Stimulated activated CD4-positive, alpha-beta T cell treated with anti-CD3 and anti-CD28 coated beads, Interleukin-1b, Interleukin-23, amount 100 ng/mL, for 48 hours (primary cell): Measurements from ENCODE around the gene ITSN1.
A peak's percentile ranks its signal among the peaks of the same experiment; 100 is the strongest.
"Not testable (repeated sequence)": the region's sequence is repeated elsewhere in the genome, so short reads cannot be mapped to it uniquely, and the experiment has no call there.

Experiments used
- DNase-seq: peaks from one replicate; pipeline ENCODE4 v3.0.0-alpha.2; 2020

Gene ITSN1

DNA sequence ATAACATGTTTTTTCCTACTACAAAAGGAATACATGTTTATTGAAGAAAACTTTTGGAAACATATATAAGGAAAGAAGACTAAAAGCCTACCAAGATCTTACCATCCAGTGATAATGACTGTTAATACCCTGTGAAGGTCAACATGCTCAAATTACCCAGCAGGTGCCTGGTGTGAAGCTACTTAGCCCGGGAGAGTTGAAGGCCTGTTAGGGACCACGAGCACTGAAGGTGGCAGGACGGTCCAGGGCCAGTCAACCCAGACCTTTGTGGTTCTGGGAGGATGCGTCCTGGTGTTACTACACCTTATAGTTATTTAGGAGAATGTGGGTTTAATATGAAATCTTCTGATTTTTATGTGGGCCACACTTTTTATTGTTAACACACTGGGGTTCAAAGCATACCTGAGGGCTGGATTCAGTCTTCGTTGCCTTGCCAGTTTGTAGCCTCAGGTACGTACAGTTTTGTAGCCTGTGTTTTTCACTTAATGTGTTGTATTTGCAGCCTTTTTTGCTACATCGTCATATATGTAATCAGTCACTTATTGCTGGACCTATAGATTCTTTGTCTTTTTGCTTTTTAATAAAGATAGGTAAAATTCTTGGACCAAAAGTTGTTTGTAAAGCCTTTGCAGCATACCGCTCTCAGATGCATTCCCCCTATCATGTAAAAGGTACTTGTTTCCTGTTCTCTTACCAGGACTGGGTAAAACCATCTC, 9.8 kb downstream of the ITSN1 start:
- no peak for DNase-seq

GRCh38 chr21:33654412-33654811, 12.1 kb downstream of the ITSN1 start:
- DNase-seq, result no peak

DNA sequence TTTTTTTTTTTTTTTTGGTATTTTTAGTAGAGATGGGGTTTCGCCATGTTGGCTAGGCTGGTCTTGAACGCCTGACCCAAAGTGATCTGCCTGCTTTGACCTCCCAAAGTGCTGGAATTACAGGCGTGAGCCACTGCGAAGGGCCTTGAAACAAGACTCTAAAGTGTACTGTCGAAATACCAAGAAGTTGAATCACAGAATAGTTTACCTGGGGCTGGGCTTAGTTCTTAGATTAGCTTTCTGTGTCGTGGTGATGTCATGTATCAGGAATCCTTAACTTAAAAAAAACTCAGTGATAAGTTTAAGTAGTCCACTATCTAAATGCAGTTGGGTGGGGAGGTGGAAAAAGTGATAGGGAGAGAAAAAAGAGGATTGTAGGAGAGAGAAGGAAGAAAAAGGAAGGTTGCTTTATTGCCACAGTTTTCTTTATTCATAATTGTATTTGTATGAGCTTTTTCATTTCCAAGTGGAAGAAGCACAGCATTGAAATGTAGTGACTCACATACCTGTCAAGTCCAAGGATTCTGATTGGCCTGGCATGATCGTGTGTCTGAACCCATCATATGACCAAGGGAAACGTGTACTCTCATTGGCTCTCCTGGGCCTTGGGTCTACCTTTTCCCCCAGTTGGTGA, 13.4 kb downstream of the ITSN1 start:
- DNase-seq, result no peak

DNA sequence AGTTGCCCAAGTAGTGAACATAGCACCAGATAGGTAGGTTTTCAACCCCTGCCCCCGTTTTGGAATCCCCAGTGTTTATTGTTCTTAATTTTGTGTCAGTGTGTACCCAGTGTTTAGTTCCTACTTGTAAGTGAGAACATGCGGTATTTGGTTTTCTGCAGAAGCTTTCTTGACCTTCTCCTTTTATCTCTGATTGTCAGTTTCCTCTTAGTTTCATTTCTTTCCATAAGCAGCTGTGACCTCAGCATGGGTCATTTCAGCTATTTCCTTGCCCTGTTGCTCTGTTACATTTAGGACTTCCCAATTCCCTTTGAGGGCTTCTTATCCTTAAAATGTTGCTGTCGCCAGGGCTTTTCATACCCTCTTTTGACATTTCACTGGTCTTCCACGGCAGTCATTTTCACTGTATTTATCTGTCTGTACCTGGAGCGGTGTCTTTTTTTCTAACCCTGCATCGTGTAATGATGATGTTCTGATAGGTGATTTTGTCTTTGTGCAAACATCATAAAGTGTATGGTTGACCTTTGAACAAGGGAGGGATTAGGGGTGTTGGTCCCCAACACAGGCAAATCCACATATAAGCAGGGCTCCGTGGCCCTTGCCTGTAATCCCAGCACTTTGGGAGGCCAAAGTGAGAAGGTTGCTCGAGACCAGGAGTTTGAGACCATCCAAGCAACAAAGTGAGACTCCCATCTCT, 15.0 kb downstream of the ITSN1 start:
- DNase-seq, result no peak

GRCh38 chr21:33658919-33659567, 16.7 kb downstream of the ITSN1 start:
- no peak for DNase-seq

DNA sequence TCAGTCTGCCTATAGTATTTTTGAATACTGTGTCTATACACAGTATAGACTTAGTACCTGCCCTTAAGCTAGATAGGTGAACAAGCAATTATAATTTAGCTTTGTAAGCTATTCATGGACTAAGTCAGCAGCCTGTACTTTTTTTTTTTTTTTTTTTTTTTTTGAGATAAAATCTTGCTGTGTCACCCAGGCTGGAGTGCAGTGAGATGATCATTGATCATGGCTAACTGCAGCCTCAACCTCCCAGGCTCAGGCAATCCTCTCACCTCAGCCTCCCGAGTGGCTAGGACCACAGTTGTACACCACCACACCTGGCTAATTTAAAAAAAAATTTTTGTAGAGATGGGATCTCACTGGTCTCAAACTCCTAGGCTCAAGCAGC, 17.3 kb downstream of the ITSN1 start:
- DNase-seq, result no peak

GRCh38 chr21:33660406-33660805, 18.1 kb downstream of the ITSN1 start:
- no peak for DNase-seq

DNA sequence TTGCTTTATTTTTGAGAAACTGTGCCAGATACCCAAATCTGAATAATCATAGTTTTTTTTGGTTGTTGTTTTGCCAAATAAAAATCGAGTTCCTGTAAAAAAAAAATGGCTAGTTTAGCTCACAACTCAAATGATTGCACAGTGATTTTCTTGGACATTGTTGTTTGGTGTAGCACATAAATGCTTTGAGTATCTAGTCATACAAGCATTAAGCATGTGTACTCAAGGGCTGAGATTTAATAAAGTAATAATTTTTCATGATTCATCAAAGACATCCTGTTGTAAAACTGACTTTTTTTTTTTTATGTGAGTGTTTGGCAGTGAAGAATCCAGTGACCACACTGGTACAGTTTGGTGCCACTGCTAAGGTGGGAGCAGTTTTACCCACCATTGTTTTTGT, 18.8 kb downstream of the ITSN1 start:
- no peak for DNase-seq

DNA sequence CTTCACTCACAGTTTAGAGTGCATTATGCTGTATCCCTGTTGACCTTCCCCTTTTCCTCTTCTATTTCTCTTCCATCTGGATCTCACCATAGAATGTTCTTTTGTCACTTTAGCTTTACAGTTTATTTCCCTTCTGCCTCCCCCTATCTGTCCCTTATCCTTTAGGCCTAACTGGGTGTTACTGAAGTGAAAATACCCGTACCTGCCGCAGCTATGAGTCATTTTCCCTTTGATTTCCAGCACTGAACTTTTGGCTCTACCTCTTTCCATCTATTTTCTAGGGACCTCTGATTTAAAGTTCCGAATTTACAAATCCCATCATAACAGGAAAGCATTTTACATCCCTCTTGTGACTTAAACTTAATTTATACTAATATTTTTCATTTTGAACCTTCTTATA, 19.7 kb downstream of the ITSN1 start:
- no peak for DNase-seq

DNA sequence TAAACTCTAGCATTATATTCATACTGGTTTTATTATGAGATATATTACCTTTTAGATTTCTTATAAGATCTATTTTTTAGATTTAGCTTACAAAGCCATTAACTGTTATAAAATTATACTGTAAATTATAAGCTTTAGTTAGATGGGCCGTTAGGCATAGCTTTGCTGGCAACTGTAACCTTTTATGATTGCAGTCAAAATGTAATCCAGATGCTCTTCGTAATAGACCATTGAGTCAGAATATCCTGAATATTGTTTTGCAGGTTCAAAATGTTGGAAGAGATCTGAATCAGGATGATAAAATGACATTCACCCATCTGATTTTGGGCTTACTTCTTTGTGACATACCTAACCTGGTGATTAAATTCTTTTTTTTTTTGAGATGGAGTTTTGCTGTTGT, 20.9 kb downstream of the ITSN1 start:
- DNase-seq, result no peak

- no peak for DNase-seq
Observed at GRCh38 chr21:33664135-33664534, 21.8 kb downstream of the ITSN1 start.

DNA sequence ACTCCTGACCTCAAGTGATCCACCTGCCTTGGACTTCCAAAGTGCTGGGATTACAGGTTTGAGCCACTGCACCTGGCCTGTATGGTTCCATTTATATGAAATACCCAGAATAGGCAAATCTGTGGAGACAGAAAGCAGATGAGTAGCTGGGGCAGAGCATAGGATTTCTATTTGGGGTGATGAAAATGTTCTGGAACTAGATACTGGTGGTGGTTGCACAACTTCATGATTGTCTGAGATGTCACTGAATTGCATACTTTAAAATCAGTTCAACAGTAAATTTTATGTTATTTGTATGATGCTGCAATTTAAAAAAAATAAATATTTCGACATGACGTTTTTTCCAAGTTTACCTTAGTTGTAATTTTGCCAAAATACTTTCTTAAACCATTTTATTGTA, 23.9 kb downstream of the ITSN1 start:
- no peak for DNase-seq

- no peak for DNase-seq
Observed at GRCh38 chr21:33667636-33668035, 25.3 kb downstream of the ITSN1 start.

GRCh38 chr21:33668180-33668579, 25.9 kb downstream of the ITSN1 start:
- DNase-seq, result no peak

DNA sequence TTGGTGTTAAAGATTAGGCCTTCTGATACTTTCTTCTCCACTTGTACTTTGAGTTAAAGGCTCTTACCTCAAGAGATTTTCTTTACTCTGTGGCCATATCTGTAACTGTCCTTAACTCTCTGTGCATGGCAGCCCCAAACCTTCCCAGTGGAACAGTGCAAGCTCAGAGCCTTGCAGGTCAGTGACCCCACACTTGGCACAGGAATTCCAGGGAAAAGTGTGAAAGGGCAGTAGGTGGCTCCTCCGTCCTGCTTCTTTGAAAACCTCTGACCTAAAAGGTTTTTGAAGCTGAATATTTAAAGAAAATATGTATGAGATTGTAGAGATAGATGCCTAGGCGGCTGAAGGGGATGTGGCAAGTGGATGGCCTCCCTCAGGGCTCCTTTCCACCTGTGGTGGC, 26.3 kb downstream of the ITSN1 start:
- no peak for DNase-seq

DNA sequence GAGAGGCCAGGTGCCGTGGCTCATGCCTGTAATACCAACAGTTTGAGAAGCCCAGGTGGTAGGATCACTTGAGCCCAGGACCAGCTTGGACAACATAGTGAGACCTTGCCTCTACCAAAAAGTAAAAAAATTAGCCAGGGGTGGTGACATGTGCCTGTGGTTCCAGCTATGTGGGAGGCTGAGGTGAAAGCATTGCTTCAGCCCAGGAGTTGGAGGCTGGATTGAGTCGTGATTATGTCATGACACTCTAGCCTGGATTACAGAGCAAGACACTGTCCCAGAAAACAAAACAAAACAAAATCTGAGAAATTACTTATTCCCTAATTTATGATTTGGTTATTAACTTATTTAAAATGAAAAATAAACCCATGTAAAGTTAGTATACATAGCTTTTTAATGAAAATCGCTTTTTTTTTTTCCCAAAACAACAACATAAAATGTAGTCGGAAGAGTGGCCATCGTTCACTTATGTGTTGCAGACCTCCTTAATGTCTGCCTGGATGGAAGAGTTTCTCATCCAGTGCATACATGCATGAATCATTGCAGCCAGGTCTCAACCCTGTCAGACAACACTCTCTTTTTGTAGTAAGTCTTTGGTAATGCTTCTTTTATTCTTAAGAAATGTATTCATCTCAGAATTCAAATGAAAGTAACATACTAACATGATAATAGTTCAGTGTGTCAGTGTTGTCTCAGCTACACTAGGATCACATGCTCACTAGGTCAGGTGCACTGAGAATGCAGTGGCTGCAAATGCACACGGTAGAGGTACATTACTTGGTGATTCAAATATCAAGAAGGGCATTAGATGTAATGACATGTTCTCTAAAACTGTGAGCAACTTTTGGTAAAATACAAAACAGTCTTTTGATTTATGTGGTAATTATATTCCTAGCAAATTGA, 28.0 kb downstream of the ITSN1 start:
- DNase-seq, result peak; percentile 4

- no peak for DNase-seq
Observed at GRCh38 chr21:33673473-33673872, 31.2 kb downstream of the ITSN1 start.

DNA sequence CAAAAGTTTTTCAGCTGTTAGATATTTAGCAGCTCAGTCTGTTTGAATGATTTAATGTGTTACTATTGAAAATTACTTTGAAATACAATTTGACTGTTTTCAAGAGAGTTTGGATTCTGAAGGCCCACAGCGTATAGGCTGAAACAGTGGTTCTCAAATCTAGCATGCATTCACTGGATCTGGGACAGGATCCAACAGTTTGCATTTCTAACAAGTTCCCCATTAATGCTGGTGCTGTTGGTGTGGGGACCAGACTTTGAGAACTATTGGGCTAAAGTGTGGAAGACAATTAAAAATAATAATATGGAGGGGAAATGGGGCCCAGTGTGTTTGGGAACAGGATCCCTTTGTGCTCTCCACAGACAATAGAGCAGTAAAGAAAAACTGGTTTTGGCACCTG, 31.9 kb downstream of the ITSN1 start:
- no peak for DNase-seq

- DNase-seq, result not testable (repeated sequence)
Observed at GRCh38 chr21:33676666-33677065, 34.4 kb downstream of the ITSN1 start.

DNA sequence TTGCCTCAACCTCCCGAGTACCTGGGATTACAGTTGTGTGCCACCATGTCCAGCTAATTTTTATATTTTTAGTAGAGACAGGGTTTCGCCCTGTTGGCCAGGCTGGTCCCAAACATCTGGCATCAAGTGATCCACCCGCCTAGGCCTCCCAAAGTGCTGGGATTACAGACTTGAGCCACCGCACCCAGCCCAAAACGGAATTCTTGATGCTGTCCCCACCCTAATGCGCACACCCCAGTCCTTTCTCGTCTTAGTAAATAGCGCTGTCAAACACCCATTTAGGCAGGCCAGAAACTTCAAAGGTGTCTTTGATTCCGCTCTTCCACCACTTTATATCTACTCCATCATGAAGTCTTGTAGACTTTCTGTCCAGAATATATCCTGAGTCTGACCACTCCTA, 35.1 kb downstream of the ITSN1 start:
- no peak for DNase-seq

- no peak for DNase-seq
Observed at GRCh38 chr21:33680870-33681269, 38.6 kb downstream of the ITSN1 start.

- no peak for DNase-seq
Observed at GRCh38 chr21:33682992-33683627, 40.8 kb downstream of the ITSN1 start.
